ENCODE measurements around the gene STK4.

DNA sequence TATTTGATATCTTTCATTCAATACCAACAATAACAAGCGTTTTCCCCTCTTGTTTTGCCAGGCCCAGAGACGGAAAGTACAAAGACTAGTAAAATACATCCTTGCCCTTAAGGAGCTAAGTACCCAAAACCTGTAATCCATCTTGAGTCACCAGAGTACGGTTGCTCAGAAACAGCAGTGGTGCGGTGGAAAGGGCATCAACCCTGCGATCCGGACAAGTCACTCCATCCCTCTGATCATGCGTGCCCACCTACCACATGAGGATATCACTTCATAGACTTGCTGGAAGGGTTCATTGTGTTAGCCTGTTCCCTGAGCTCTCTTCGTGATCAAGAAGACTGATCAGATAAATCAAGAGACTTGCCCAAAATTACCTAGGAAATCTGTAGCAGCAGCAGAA lies 8.0 kb upstream of the STK4 start:
- TF ChIP-seq, protein P1, sequence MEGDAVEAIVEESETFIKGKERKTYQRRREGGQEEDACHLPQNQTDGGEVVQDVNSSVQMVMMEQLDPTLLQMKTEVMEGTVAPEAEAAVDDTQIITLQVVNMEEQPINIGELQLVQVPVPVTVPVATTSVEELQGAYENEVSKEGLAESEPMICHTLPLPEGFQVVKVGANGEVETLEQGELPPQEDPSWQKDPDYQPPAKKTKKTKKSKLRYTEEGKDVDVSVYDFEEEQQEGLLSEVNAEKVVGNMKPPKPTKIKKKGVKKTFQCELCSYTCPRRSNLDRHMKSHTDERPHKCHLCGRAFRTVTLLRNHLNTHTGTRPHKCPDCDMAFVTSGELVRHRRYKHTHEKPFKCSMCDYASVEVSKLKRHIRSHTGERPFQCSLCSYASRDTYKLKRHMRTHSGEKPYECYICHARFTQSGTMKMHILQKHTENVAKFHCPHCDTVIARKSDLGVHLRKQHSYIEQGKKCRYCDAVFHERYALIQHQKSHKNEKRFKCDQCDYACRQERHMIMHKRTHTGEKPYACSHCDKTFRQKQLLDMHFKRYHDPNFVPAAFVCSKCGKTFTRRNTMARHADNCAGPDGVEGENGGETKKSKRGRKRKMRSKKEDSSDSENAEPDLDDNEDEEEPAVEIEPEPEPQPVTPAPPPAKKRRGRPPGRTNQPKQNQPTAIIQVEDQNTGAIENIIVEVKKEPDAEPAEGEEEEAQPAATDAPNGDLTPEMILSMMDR (IDR thresholded peaks at IDR 0.05), result no peak
- no peak for TF ChIP-seq POLR2AphosphoS5 (IDR thresholded peaks at IDR 0.05)
- no peak for TF ChIP-seq POLR2A (IDR thresholded peaks at IDR 0.05)

Data from gastroesophageal sphincter (tissue), 3 donors.